K562 (cell line): ENCODE data around the gene DAW1. TPM values are rescaled to one million over a fixed set of nuclear protein-coding genes. Genes with fewer than 3 reads are reported as not detected.
"Not testable (repeated sequence)": the region's sequence is repeated elsewhere in the genome, so short reads cannot be mapped to it uniquely, and the experiment has no call there.

Experiments used
- ATAC-seq: fragments of 200-7000 bp; cut with Tn5 transposase; 3 replicates; pipeline ENCODE4 v1.9.1; 2020; ENCODE audit warnings: moderate library complexity
- BruUV-seq: library from RNA; stranded (reverse); fragments of 400-500 nt; replicated peaks from 2 replicates; lab custom pipeline; 2021; lab: Mats Ljungman, UMichigan
- CTCF ChIA-PET: fragments of 300-600 bp; formaldehyde crosslinking; extraction: SDS; loops from one replicate; lab custom pipeline; 2021; ENCODE audit warnings: low intra/inter-chr PET ratio; lab: Yijun Ruan, JAX
- POLR2A ChIA-PET: fragments of 300-600, 350-650 bp; sonication (Branson Sonifier 250); formaldehyde crosslinking; extraction: SDS; loops from one replicate; lab custom pipeline; 2021; ENCODE audit warnings: antibody characterized with exemption, inconsistent platforms; lab: Yijun Ruan, JAX
- DNase-seq, 4 experiments: peaks; one replicate each; pipeline versions ENCODE4 v3.0.0 to v3.0.0-alpha.2; 2011 to 2018; ENCODE audit warnings: low spot score in 3 of 4, mixed read lengths in 3 of 4; ENCODE audit errors: extremely low read depth in 1 of 4
- FAIRE-seq: peaks from 2 replicates; lab custom pipeline; 2011; peaks lifted over from hg19 to GRCh38; lab: Jason Lieb, UNC
- H2AFZ ChIP-seq: 2 replicates; pipeline ENCODE4 v1.6.0; 2011; ENCODE audit warnings: low read depth, low read length, control low read depth, inconsistent platforms
- H3K27ac ChIP-seq: fragments of 200-600 bp; 3 replicates; pipeline ENCODE4 v1.8.0; 2011; ENCODE audit warnings: low read depth, mild to moderate bottlenecking, control low read depth, inconsistent platforms, low read length, moderate library complexity, mixed read lengths; ENCODE audit errors: extremely low read depth
- H3K27me3 ChIP-seq, 2 experiments: fragments of 300-600 bp in 1 of 2; 2 replicates in 1 of 2; 3 replicates in 1 of 2; pipeline versions ENCODE4 v1.6.0 to v1.8.0; 2011; ENCODE audit warnings: inconsistent platforms in 2 of 2, low read length in 2 of 2, mild to moderate bottlenecking in 1 of 2, mixed read lengths in 1 of 2, moderate library complexity in 1 of 2; ENCODE audit not compliant: control insufficient read depth in 2 of 2, insufficient read depth in 2 of 2
- H3K36me3 ChIP-seq: fragments of 300-600 bp; 3 replicates; pipeline ENCODE4 v1.8.0; 2011; ENCODE audit warnings: mild to moderate bottlenecking, low read length, inconsistent platforms; ENCODE audit not compliant: control insufficient read depth, insufficient read depth
- H3K4me1 ChIP-seq, 2 experiments: fragments of 200-600 bp in 1 of 2; replicated peaks in 1 of 2; 2 replicates in 1 of 2; 3 replicates in 1 of 2; pipeline versions ENCODE4 v1.5.1 to v1.8.0; 2011; ENCODE audit warnings: inconsistent platforms in 2 of 2, low read length in 2 of 2, mild to moderate bottlenecking in 1 of 2, mixed read lengths in 1 of 2, moderate library complexity in 1 of 2; ENCODE audit not compliant: control insufficient read depth in 2 of 2, insufficient read depth in 2 of 2
- H3K4me2 ChIP-seq: 2 replicates; pipeline ENCODE4 v1.6.1; 2011; ENCODE audit warnings: low read length, control low read depth, inconsistent platforms, mixed read lengths; ENCODE audit not compliant: insufficient read depth
- H3K4me3 ChIP-seq: fragments of 200-600 bp; sonication (generic), shearing (Covaris generic); 2 replicates; pipeline ENCODE4 v1.5.1; 2016; ENCODE audit warnings: control low read depth, inconsistent platforms
- H3K79me2 ChIP-seq: fragments of 200-600 bp; 3 replicates; pipeline ENCODE4 v1.8.0; 2011; ENCODE audit warnings: low read length, inconsistent platforms; ENCODE audit not compliant: control insufficient read depth, insufficient read depth
- H3K9ac ChIP-seq, 2 experiments: 2 replicates each; pipeline versions ENCODE4 v1.6.0 to v1.6.1; 2011; ENCODE audit warnings: low read depth in 2 of 2, low read length in 2 of 2, control low read depth in 1 of 2, inconsistent platforms in 1 of 2, mild to moderate bottlenecking in 1 of 2, mixed read lengths in 1 of 2; ENCODE audit not compliant: insufficient read depth in 1 of 2
- H3K9me1 ChIP-seq: one replicate; pipeline ENCODE4 v1.6.0; 2011; ENCODE audit warnings: inconsistent platforms, mild to moderate bottlenecking, low read length, moderate library complexity; ENCODE audit not compliant: control insufficient read depth, insufficient read depth
- H3K9me3 ChIP-seq: replicated peaks from 2 replicates; pipeline ENCODE4 v1.5.1; 2011; ENCODE audit warnings: low read depth, low read length, inconsistent platforms; ENCODE audit not compliant: control insufficient read depth, insufficient read depth
- H4K20me1 ChIP-seq: replicated peaks from 2 replicates; pipeline ENCODE4 v1.6.1; 2011; ENCODE audit warnings: low read length, inconsistent platforms, mixed read lengths; ENCODE audit not compliant: control insufficient read depth, insufficient read depth
- MBD1 ChIP-seq: fragments of 250-450 bp; sonication (Bioruptor Pico); IDR thresholded peaks from 2 replicates; pipeline ENCODE4 v1.8.0; 2022; ENCODE audit warnings: inconsistent platforms
- STAT6 ChIP-seq: sonication (generic); formaldehyde crosslinking; IDR thresholded peaks from 2 replicates; pipeline ENCODE4 v1.8.1; 2023; ENCODE audit warnings: mild to moderate bottlenecking, missing genetic modification reagents
- WGBS: fragments of 100-300 bp; shearing (Covaris generic); methylation state at CpG from one replicate; pipeline ENCODE4 v1.1.6; 2016; ENCODE audit warnings: low coverage, mixed read lengths; ENCODE audit not compliant: insufficient coverage; ENCODE audit errors: missing lambda C conversion rate; 5-methylcytosine and 5-hydroxymethylcytosine counted together
- in situ Hi-C: fragments of 300-500 bp; cut with MboI; formaldehyde crosslinking; loops from 4 replicates; pipeline ENCODE4 v1.15.0; 2018; ENCODE audit warnings: inconsistent platforms, mixed read lengths
- intact Hi-C: fragments of 100-400 bp; cut with micrococcal nuclease; formaldehyde crosslinking; loops from 2 replicates; pipeline ENCODE4 v1.14.2; 2022
- polyA plus RNA-seq, 8 experiments: library from polyadenylated mRNA; depleted of rRNA in 4 of 8; stranded (reverse) in 5 of 8; unstranded in 3 of 8; fragments of >200 nt; fragmentation: Nextera tagmentation in 2 of 8; fragmentation: Illumina TruSeq in 1 of 8; extraction: Ambion mirVana in 2 of 8; extraction: Trizol in 1 of 8; gene quantifications; 2 replicates each; pipeline versions ENCODE4 v1.2.1 to v1.2.3, GENCODE V29; 2011 to 2014; ENCODE audit warnings: inconsistent platforms in 1 of 8, missing spikeins in 1 of 8
- total RNA-seq, 7 experiments: library from RNA; depleted of rRNA in 6 of 7; stranded (reverse); fragments of >200 nt in 6 of 7; fragmentation: Illumina TruSeq in 2 of 7; extraction: Trizol in 2 of 7; gene quantifications; 2 replicates each; pipeline versions ENCODE4 v1.2.1 to v1.2.3, GENCODE V29; 2011 to 2021; ENCODE audit warnings: low replicate concordance in 1 of 7

The DAW1 gene
- total and polyA plus RNA-seq, 9 of the 15 experiments (the other 6 are each of a cell fraction or from before 2014, with no cell fraction given) = not detected

GRCh38 chr2:227834423-227834822, 37.0 kb upstream of the DAW1 start (continued):
- TF ChIP-seq MBD1 (CRISPR knock-in tag) = no peak

GRCh38 chr2:227834916-227835650, 36.3 kb upstream of the DAW1 start:
- Histone ChIP-seq H3K4me1 (no peaks in the 10 kb centered on the region), H4K20me1 (no peaks in the 10 kb centered on the region), H2AFZ (no peak overlapping the region), H3K27me3 (no peaks in the 10 kb centered on the region), H3K27ac (no peak overlapping the region), H3K9me3 (no peaks in the 10 kb centered on the region), H3K9me1 (no peaks in the 10 kb centered on the region), H3K4me2 (no peak overlapping the region), H3K9ac (no peak overlapping the region), H3K4me3 (no peak overlapping the region), H3K36me3 (no peaks in the 10 kb centered on the region), H3K79me2 (no peaks in the 10 kb centered on the region)
- WGBS = 0% methylated on average over 5 of the region's 5 CpGs
- intact Hi-C loops (no loop called here), in situ Hi-C loops (no loop called here)
- DNase-seq (no peak), FAIRE-seq (no peak), ATAC-seq (no peak)
- CTCF ChIA-PET = no interaction called here
- BruUV-seq = no TSS peak
- no peak for TF ChIP-seq STAT6 (CRISPR knock-in tag)
- POLR2A ChIA-PET = interaction anchor here (0.6 kb wide), 1 partner anchor 472 kb away, joined by 3 read pairs; no protein-coding TSS in a partner anchor

GRCh38 chr2:227839339-227840129, 31.9 kb upstream of the DAW1 start:
- H3K9me3 ChIP-seq, H3K27ac ChIP-seq, H3K9me1 ChIP-seq, H3K4me2 ChIP-seq, H3K79me2 ChIP-seq, ATAC-seq, H3K36me3 ChIP-seq, H3K4me1 ChIP-seq, H3K4me3 ChIP-seq, H2AFZ ChIP-seq, BruUV-seq, H3K27me3 ChIP-seq, FAIRE-seq, DNase-seq, in situ Hi-C loops, CTCF ChIA-PET, intact Hi-C loops, H3K9ac ChIP-seq, H4K20me1 ChIP-seq: not testable (repeated sequence)
- POLR2A ChIA-PET = interaction anchor here (0.6 kb wide), 1 partner anchor 14 kb away, joined by 3 read pairs; no protein-coding TSS in a partner anchor
- 2% methylated on average over 6 of the region's 7 CpGs for WGBS
